Measurements from ENCODE around the gene SDK2. TPM values are rescaled to one million over a fixed set of nuclear protein-coding genes. Genes with fewer than 3 reads are reported as not detected.
A peak's percentile ranks its signal among the peaks of the same experiment; 100 is the strongest.

SDK2 gene
- total and polyA plus RNA-seq, 2 of the 8 experiments (the other 6 are each of a cell fraction or from before 2014, with no cell fraction given), result 3.9 to 4.1 TPM

DNA sequence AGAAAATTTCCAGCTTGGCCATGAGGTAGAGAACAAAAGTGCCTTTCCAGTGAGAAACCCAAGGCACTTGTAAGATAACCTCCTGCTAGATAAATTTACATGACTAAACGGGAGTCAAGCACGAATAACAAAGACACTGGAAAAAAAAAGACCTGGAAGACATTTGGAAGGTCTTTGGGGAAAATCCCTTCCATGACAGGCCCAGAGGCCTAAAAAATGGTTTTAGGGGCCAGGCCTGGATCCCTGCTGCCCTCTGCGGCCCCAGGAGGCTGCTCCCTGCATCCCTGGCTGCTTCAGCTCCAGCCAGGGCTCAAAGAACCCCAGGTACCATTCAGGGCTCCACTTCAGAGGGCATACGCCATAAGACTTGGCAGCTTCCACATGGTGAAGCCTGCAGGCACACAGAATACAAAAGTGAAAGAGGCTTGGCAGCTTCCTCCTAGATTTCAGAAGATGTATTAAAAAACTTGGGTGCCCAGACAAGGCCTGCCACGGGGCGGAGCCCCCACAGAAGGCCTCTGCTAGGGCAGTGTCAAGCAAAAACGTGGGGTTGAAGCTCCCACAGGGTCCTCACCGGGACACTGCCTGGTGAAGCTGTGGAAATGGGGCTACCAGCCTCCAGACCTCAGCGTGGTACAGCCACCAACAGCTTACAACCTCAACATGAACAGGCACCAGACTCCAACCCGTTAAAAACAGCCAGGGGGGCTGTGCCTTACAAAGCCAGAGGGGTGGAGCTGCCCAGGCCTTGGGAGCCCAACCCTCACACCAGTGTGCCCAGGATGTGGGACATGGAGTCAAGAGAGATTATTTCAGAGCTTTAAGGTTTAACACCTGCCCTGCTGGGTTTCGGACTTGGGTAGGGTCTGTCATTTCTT lies 77.1 kb downstream of the SDK2 start (continued):
- TF ChIP-seq, protein P1, sequence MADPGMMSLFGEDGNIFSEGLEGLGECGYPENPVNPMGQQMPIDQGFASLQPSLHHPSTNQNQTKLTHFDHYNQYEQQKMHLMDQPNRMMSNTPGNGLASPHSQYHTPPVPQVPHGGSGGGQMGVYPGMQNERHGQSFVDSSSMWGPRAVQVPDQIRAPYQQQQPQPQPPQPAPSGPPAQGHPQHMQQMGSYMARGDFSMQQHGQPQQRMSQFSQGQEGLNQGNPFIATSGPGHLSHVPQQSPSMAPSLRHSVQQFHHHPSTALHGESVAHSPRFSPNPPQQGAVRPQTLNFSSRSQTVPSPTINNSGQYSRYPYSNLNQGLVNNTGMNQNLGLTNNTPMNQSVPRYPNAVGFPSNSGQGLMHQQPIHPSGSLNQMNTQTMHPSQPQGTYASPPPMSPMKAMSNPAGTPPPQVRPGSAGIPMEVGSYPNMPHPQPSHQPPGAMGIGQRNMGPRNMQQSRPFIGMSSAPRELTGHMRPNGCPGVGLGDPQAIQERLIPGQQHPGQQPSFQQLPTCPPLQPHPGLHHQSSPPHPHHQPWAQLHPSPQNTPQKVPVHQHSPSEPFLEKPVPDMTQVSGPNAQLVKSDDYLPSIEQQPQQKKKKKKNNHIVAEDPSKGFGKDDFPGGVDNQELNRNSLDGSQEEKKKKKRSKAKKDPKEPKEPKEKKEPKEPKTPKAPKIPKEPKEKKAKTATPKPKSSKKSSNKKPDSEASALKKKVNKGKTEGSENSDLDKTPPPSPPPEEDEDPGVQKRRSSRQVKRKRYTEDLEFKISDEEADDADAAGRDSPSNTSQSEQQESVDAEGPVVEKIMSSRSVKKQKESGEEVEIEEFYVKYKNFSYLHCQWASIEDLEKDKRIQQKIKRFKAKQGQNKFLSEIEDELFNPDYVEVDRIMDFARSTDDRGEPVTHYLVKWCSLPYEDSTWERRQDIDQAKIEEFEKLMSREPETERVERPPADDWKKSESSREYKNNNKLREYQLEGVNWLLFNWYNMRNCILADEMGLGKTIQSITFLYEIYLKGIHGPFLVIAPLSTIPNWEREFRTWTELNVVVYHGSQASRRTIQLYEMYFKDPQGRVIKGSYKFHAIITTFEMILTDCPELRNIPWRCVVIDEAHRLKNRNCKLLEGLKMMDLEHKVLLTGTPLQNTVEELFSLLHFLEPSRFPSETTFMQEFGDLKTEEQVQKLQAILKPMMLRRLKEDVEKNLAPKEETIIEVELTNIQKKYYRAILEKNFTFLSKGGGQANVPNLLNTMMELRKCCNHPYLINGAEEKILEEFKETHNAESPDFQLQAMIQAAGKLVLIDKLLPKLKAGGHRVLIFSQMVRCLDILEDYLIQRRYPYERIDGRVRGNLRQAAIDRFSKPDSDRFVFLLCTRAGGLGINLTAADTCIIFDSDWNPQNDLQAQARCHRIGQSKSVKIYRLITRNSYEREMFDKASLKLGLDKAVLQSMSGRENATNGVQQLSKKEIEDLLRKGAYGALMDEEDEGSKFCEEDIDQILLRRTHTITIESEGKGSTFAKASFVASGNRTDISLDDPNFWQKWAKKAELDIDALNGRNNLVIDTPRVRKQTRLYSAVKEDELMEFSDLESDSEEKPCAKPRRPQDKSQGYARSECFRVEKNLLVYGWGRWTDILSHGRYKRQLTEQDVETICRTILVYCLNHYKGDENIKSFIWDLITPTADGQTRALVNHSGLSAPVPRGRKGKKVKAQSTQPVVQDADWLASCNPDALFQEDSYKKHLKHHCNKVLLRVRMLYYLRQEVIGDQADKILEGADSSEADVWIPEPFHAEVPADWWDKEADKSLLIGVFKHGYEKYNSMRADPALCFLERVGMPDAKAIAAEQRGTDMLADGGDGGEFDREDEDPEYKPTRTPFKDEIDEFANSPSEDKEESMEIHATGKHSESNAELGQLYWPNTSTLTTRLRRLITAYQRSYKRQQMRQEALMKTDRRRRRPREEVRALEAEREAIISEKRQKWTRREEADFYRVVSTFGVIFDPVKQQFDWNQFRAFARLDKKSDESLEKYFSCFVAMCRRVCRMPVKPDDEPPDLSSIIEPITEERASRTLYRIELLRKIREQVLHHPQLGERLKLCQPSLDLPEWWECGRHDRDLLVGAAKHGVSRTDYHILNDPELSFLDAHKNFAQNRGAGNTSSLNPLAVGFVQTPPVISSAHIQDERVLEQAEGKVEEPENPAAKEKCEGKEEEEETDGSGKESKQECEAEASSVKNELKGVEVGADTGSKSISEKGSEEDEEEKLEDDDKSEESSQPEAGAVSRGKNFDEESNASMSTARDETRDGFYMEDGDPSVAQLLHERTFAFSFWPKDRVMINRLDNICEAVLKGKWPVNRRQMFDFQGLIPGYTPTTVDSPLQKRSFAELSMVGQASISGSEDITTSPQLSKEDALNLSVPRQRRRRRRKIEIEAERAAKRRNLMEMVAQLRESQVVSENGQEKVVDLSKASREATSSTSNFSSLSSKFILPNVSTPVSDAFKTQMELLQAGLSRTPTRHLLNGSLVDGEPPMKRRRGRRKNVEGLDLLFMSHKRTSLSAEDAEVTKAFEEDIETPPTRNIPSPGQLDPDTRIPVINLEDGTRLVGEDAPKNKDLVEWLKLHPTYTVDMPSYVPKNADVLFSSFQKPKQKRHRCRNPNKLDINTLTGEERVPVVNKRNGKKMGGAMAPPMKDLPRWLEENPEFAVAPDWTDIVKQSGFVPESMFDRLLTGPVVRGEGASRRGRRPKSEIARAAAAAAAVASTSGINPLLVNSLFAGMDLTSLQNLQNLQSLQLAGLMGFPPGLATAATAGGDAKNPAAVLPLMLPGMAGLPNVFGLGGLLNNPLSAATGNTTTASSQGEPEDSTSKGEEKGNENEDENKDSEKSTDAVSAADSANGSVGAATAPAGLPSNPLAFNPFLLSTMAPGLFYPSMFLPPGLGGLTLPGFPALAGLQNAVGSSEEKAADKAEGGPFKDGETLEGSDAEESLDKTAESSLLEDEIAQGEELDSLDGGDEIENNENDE (IDR thresholded peaks at IDR 0.05; ENCODE audit: insufficient replicate concordance, low read length), result no peak
- TF ChIP-seq NRF1 (IDR thresholded peaks at IDR 0.05; ENCODE audit: low read depth, low read length) (no peak), JUND (IDR thresholded peaks at IDR 0.05; ENCODE audit: low read length) (no peak), KDM1A (IDR thresholded peaks at IDR 0.05; ENCODE audit: borderline replicate concordance, low read length) (no peak; the same call in 1 of the 2 replicates), HDAC2 (IDR thresholded peaks at IDR 0.05; ENCODE audit: borderline replicate concordance in 1 of 2, low read depth in 2 of 2, low read length in 2 of 2) (peak in 1 of 2 experiments; percentile 46; a peak in 1 of 4 replicates)
- TF ChIP-seq, protein P2, sequence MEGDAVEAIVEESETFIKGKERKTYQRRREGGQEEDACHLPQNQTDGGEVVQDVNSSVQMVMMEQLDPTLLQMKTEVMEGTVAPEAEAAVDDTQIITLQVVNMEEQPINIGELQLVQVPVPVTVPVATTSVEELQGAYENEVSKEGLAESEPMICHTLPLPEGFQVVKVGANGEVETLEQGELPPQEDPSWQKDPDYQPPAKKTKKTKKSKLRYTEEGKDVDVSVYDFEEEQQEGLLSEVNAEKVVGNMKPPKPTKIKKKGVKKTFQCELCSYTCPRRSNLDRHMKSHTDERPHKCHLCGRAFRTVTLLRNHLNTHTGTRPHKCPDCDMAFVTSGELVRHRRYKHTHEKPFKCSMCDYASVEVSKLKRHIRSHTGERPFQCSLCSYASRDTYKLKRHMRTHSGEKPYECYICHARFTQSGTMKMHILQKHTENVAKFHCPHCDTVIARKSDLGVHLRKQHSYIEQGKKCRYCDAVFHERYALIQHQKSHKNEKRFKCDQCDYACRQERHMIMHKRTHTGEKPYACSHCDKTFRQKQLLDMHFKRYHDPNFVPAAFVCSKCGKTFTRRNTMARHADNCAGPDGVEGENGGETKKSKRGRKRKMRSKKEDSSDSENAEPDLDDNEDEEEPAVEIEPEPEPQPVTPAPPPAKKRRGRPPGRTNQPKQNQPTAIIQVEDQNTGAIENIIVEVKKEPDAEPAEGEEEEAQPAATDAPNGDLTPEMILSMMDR (IDR thresholded peaks at IDR 0.05; ENCODE audit: control extremely low read depth in 1 of 3, insufficient read depth in 1 of 3, low read depth in 1 of 3, low read length in 3 of 3), result no peak; a peak in 1 of 4 replicates
